ENCODE data around the gene KNSTRN.

Gene KNSTRN

GRCh38 chr15:40345225-40345866 lies 37.2 kb upstream of the KNSTRN start:
- DNase-seq: no peak

GRCh38 chr15:40345867-40346578 lies 36.5 kb upstream of the KNSTRN start:
- DNase-seq: no peak

GRCh38 chr15:40346579-40347558 lies 35.7 kb upstream of the KNSTRN start:
- DNase-seq: no peak

- DNase-seq: no peak
These were observed 34.7 kb upstream of the KNSTRN start for GRCh38 chr15:40347559-40348473.

GRCh38 chr15:40348474-40348870 lies 34.0 kb upstream of the KNSTRN start:
- DNase-seq: no peak

- DNase-seq: no peak
These were observed 33.4 kb upstream of the KNSTRN start for GRCh38 chr15:40349163-40349562.

GRCh38 chr15:40352281-40352901 lies 30.1 kb upstream of the KNSTRN start:
- no peak for DNase-seq

- no peak for DNase-seq
These were observed 28.8 kb upstream of the KNSTRN start for GRCh38 chr15:40353697-40354096.

GRCh38 chr15:40354408-40355171 lies 27.9 kb upstream of the KNSTRN start:
- DNase-seq: no peak

- DNase-seq: no peak
These were observed 26.4 kb upstream of the KNSTRN start for GRCh38 chr15:40355976-40356585.

GRCh38 chr15:40357246-40357645 lies 25.3 kb upstream of the KNSTRN start:
- no peak for DNase-seq

- peak; percentile 88 for DNase-seq
These were observed 24.6 kb upstream of the KNSTRN start, which contains the start of gene DISP2 for GRCh38 chr15:40357723-40358470. Gene DISP2, plus strand, starts transcription at chr15:40358219. Its CDS starts 103 bp downstream, at chr15:40358322.

GRCh38 chr15:40358471-40359353 lies 23.8 kb upstream of the KNSTRN start:
- no peak for DNase-seq

- DNase-seq: no peak
These were observed 22.5 kb upstream of the KNSTRN start for GRCh38 chr15:40360015-40360414.

- DNase-seq: no peak
These were observed 20.9 kb upstream of the KNSTRN start for GRCh38 chr15:40361640-40362039.

GRCh38 chr15:40363611-40364010 lies 18.9 kb upstream of the KNSTRN start:
- no peak for DNase-seq

- no peak for DNase-seq
These were observed 18.3 kb upstream of the KNSTRN start for GRCh38 chr15:40364251-40364650.

GRCh38 chr15:40365016-40365415 lies 17.5 kb upstream of the KNSTRN start:
- no peak for DNase-seq

Measured in right kidney (tissue), 1 donor.